Nephron (organoid): ENCODE measurements around the gene IRF8.

Experiments used
- H3K27ac Mint-ChIP-seq, 3 experiments: 2 replicates each; pipeline ENCODE4 v1.8.0; 2020; ENCODE audit warnings: mixed read lengths in 3 of 3, mild to moderate bottlenecking in 2 of 3, moderate library complexity in 1 of 3
- H3K27me3 Mint-ChIP-seq: 2 replicates; pipeline ENCODE4 v1.8.0; 2021; ENCODE audit warnings: low read depth, mild to moderate bottlenecking, moderate library complexity, mixed read lengths
- H3K36me3 Mint-ChIP-seq: 2 replicates; pipeline ENCODE4 v1.8.0; 2020; ENCODE audit warnings: low read depth, mixed read lengths
- H3K4me1 Mint-ChIP-seq: 2 replicates; pipeline ENCODE4 v1.8.0; 2020; ENCODE audit warnings: mixed read lengths
- H3K4me3 Mint-ChIP-seq, 3 experiments: 2 replicates each; pipeline ENCODE4 v1.8.0; 2020; ENCODE audit warnings: mild to moderate bottlenecking in 3 of 3, mixed read lengths in 3 of 3, moderate library complexity in 2 of 3
- H3K9me3 Mint-ChIP-seq: 2 replicates; pipeline ENCODE4 v1.8.0; 2020; ENCODE audit warnings: mixed read lengths
- TF ChIP-seq, protein P1 (sequence below), 3 experiments: fragments of 200-600 bp; sonication (generic); IDR thresholded peaks; one replicate each; pipeline ENCODE4 v1.5.0; 2021; ENCODE audit warnings: antibody characterized with exemption in 3 of 3; ENCODE audit not compliant: unreplicated experiment in 3 of 3

The IRF8 gene

DNA sequence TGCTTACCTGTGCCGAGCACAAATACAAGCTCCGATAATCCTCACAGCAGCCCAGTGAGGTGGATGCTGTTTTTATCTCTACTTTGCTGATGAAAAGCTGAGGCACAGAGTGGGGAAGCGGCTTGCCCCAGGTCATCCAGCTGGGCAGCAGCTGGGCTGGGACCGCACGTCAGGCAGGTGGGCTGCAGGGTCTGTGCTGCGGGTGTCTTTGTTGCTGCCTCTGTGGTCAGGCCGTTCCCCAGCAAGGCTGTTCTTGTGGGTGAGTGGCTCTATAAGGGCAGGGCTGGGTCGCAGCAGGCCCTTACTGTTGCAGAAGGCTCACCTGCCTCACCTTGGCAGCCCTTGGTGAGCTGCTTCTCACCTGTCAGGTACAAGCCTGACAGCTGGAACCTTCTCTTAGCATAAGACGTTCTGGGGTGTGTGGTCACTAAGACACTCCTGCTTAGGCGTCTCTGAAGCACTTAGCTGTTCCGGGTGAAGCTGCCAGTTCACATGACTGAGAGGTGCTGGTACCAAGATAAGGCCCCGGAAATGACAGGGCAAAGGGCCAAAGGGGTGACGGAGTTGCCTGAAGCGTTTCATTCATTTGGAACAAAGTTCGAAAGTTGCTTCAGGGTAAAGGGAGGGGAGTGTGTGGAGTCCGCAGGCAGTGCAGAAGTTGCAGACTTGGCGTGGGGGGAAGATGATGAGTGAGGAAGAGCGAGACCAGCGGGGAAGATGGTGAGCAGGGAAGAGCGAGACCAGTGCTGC is 17.4 kb downstream of the IRF8 start:
- no peak overlapping the region for H3K27ac Mint-ChIP-seq
- TF ChIP-seq, protein P1, sequence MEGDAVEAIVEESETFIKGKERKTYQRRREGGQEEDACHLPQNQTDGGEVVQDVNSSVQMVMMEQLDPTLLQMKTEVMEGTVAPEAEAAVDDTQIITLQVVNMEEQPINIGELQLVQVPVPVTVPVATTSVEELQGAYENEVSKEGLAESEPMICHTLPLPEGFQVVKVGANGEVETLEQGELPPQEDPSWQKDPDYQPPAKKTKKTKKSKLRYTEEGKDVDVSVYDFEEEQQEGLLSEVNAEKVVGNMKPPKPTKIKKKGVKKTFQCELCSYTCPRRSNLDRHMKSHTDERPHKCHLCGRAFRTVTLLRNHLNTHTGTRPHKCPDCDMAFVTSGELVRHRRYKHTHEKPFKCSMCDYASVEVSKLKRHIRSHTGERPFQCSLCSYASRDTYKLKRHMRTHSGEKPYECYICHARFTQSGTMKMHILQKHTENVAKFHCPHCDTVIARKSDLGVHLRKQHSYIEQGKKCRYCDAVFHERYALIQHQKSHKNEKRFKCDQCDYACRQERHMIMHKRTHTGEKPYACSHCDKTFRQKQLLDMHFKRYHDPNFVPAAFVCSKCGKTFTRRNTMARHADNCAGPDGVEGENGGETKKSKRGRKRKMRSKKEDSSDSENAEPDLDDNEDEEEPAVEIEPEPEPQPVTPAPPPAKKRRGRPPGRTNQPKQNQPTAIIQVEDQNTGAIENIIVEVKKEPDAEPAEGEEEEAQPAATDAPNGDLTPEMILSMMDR (IDR thresholded peaks at IDR 0.05; ENCODE audit: unreplicated experiment in 3 of 3), result no peak
- H3K27me3 Mint-ChIP-seq, result peaks cover 54% of the 10 kb centered on the region
- no peak overlapping the region for H3K4me3 Mint-ChIP-seq
- H3K9me3 Mint-ChIP-seq, result peaks cover 3% of the 10 kb centered on the region
- H3K36me3 Mint-ChIP-seq, result no peaks in the 10 kb centered on the region
- H3K4me1 Mint-ChIP-seq, result peaks cover 15% of the 10 kb centered on the region

DNA sequence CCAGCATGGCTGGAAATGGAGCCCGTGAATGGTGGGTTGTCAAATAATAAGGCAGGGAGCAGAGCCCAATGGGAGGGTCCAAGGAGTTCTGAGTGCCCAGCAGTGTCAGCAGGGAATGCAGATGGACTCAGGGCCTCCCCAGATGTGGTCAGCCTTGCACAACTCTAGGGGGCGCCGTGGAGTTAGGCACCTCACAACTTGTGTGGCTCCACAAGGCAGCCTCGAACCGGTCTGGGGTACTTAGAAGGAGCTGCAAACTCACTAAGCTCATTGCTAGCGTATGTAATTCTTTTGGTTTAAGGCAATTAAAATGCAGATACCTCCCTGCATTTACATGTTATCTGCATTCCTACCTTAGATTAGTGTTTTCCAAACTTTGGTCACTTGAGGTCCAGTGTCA is 18.1 kb downstream of the IRF8 start:
- Mint-ChIP-seq H3K4me3 (no peak overlapping the region), H3K27ac (no peak overlapping the region), H3K36me3 (no peaks in the 10 kb centered on the region), H3K4me1 (peaks cover 8% of the 10 kb centered on the region), H3K27me3 (peaks cover 50% of the 10 kb centered on the region), H3K9me3 (peaks cover 3% of the 10 kb centered on the region)
- TF ChIP-seq, protein P1 (IDR thresholded peaks at IDR 0.05; ENCODE audit: unreplicated experiment in 3 of 3), result peak in 1 of 3 experiments; percentile 18

DNA sequence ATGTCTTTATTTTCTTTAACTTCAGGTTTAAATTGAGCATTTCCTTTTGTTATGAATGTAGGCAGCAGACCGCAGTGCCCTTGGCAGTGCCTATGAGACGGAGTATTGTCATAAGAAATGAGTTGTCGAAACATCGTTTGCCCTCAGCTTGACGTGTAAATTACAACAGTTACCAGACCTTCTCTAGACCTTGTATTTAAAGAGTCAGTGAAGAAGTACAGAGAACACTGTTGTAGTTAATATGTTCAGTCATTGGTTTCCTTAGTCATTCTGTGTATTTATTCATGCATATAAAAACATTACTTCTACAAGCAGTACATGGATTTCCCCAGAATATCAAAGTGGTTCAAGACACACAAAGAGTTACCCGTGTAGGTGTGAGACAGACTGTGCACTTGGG is 19.0 kb downstream of the IRF8 start:
- Mint-ChIP-seq H3K4me3 (no peak overlapping the region), H3K36me3 (no peaks in the 10 kb centered on the region), H3K4me1 (no peaks in the 10 kb centered on the region), H3K27me3 (peaks cover 49% of the 10 kb centered on the region), H3K9me3 (peaks cover 3% of the 10 kb centered on the region), H3K27ac (peak overlapping the region in 1 of 3 experiments; percentile 79)
- TF ChIP-seq, protein P1 (IDR thresholded peaks at IDR 0.05; ENCODE audit: unreplicated experiment in 3 of 3), result no peak

DNA sequence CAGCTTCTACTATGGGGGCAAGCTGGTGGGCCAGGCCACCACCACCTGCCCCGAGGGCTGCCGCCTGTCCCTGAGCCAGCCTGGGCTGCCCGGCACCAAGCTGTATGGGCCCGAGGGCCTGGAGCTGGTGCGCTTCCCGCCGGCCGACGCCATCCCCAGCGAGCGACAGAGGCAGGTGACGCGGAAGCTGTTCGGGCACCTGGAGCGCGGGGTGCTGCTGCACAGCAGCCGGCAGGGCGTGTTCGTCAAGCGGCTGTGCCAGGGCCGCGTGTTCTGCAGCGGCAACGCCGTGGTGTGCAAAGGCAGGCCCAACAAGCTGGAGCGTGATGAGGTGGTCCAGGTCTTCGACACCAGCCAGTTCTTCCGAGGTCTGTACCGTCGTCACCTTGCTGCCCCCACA is 19.5 kb downstream of the IRF8 start:
- H3K27ac Mint-ChIP-seq, result no peak overlapping the region
- H3K9me3 Mint-ChIP-seq, result peaks cover 3% of the 10 kb centered on the region
- H3K4me1 Mint-ChIP-seq, result no peaks in the 10 kb centered on the region
- no peak overlapping the region for H3K4me3 Mint-ChIP-seq
- H3K27me3 Mint-ChIP-seq, result peaks cover 46% of the 10 kb centered on the region
- no peaks in the 10 kb centered on the region for H3K36me3 Mint-ChIP-seq
- TF ChIP-seq, protein P1 (IDR thresholded peaks at IDR 0.05; ENCODE audit: unreplicated experiment in 3 of 3), result no peak

DNA sequence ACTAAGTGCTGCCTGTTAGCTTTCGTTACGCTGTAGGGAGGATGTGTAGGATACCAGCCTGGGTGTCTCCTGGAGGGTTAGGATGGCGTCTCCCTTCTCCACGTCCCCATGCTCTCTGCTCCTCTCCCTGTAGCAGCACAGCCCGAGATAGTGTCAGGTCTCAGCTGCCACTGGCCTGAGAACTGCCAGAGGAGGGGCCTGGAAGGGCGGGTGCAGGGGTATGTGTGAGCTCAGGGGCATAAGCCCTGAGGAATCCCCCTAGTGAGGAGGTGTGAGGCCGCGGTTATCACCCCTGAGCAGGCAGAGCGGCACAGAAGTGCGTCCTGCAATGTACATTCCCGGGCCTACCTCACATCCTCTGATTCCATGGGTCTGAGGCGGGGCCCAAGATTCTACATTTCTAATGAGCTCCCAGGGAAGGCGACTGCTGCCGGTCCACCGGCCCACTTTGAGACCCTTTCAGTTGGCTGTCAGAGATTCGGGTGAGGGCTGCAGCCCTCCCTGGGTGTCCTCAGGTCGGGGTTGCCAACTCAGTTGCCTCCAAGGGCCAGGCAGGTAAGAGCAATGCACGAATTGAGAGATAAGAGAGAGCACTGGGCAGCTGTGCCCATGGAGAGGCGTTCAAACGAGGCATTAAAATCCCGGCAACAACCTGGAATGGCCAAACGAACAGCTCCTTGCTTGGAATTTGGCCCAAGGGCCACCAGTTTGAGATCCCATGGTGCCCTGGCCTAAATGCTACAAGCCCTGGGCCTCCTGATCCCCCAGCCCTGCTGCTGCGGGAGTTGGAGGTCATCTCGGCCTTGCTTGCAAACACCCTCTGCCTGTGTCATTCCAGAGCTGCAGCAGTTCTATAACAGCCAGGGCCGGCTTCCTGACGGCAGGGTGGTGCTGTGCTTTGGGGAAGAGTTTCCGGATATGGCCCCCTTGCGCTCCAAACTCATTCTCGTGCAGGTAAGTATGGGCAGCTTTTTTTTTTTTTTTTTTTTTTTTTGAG is 20.6 kb downstream of the IRF8 start:
- no peak overlapping the region for H3K27ac Mint-ChIP-seq
- no peaks in the 10 kb centered on the region for H3K36me3 Mint-ChIP-seq
- H3K9me3 Mint-ChIP-seq, result peaks cover 3% of the 10 kb centered on the region
- H3K4me3 Mint-ChIP-seq, result no peak overlapping the region
- peaks cover 50% of the 10 kb centered on the region for H3K27me3 Mint-ChIP-seq
- TF ChIP-seq, protein P1 (IDR thresholded peaks at IDR 0.05; ENCODE audit: unreplicated experiment in 3 of 3), result no peak
- peaks cover 5% of the 10 kb centered on the region for H3K4me1 Mint-ChIP-seq
